Epithelial cell of esophagus (primary cell): ENCODE data around the gene C3AR1.

ENCODE experiments used
- DNase-seq: peaks from one replicate; pipeline ENCODE4 v3.0.0; 2010; ENCODE audit warnings: low read depth
- H3K4me3 ChIP-seq: 2 replicates; pipeline ENCODE4 v1.5.1; 2011; ENCODE audit warnings: mild to moderate bottlenecking, low read length, control low read depth
- TF ChIP-seq, protein P1 (sequence below): IDR thresholded peaks from 2 replicates; pipeline ENCODE4 v1.5.1; 2011; ENCODE audit warnings: low read depth, mild to moderate bottlenecking, low read length, control low read depth, inconsistent platforms; ENCODE audit not compliant: insufficient read depth; ENCODE audit errors: missing control alignments

C3AR1 gene

DNA sequence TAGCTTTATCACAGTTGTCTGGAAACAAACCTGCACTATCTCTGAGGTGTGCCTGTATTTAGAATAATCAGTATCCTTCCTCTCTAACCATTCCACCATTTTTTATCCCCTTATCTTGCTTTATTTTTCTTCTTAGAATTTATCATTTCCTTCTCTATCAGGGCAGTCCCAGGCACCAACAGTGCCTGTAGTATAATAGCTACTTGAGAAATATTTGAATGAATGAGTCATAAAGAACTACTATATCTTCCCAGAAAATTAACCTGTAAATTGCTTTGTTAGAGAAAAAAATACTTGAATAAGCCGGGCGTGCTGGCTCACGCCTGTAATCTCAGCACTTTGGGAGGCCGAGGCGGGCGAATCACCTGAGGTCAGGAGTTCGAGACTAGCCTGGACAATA lies 54.8 kb downstream of the C3AR1 start:
- TF ChIP-seq, protein P1, sequence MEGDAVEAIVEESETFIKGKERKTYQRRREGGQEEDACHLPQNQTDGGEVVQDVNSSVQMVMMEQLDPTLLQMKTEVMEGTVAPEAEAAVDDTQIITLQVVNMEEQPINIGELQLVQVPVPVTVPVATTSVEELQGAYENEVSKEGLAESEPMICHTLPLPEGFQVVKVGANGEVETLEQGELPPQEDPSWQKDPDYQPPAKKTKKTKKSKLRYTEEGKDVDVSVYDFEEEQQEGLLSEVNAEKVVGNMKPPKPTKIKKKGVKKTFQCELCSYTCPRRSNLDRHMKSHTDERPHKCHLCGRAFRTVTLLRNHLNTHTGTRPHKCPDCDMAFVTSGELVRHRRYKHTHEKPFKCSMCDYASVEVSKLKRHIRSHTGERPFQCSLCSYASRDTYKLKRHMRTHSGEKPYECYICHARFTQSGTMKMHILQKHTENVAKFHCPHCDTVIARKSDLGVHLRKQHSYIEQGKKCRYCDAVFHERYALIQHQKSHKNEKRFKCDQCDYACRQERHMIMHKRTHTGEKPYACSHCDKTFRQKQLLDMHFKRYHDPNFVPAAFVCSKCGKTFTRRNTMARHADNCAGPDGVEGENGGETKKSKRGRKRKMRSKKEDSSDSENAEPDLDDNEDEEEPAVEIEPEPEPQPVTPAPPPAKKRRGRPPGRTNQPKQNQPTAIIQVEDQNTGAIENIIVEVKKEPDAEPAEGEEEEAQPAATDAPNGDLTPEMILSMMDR = no peak
- DNase-seq = peak; percentile 69
- H3K4me3 ChIP-seq = no peak overlapping the region
